ENCODE measurements around the gene VSTM4.

- TF ChIP-seq, protein P1, sequence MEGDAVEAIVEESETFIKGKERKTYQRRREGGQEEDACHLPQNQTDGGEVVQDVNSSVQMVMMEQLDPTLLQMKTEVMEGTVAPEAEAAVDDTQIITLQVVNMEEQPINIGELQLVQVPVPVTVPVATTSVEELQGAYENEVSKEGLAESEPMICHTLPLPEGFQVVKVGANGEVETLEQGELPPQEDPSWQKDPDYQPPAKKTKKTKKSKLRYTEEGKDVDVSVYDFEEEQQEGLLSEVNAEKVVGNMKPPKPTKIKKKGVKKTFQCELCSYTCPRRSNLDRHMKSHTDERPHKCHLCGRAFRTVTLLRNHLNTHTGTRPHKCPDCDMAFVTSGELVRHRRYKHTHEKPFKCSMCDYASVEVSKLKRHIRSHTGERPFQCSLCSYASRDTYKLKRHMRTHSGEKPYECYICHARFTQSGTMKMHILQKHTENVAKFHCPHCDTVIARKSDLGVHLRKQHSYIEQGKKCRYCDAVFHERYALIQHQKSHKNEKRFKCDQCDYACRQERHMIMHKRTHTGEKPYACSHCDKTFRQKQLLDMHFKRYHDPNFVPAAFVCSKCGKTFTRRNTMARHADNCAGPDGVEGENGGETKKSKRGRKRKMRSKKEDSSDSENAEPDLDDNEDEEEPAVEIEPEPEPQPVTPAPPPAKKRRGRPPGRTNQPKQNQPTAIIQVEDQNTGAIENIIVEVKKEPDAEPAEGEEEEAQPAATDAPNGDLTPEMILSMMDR (IDR thresholded peaks at IDR 0.05; ENCODE audit: insufficient read depth, low read length), result no peak
- no peak for TF ChIP-seq REST (IDR thresholded peaks at IDR 0.05; ENCODE audit: insufficient replicate concordance, low read depth)
These were observed 114.6 kb downstream of the VSTM4 start for GRCh38 chr10:49000437-49001398.

Data from HL-60 (cell line).